Measurements from ENCODE around the gene SELL.

The SELL gene

GRCh38 chr1:169680377-169681019, 30.9 kb downstream of the SELL start:
- TF ChIP-seq SIN3A (IDR thresholded peaks at IDR 0.05; ENCODE audit: borderline replicate concordance, insufficient read depth, low read length) (no peak), TAF1 (IDR thresholded peaks at IDR 0.05; ENCODE audit: borderline replicate concordance, insufficient read depth, low read length) (no peak), REST (IDR thresholded peaks at IDR 0.05; ENCODE audit: insufficient read depth in 1 of 2, low read depth in 2 of 2, low read length in 2 of 2) (no peak), FOXP2 (optimal IDR thresholded peaks at IDR 0.05; ENCODE audit: borderline replicate concordance, extremely low read depth, extremely low read length, insufficient read depth) (no peak), POLR2AphosphoS5 (IDR thresholded peaks at IDR 0.05; ENCODE audit: low read depth, low read length) (no peak)

- TF ChIP-seq TAF1 (IDR thresholded peaks at IDR 0.05; ENCODE audit: borderline replicate concordance, insufficient read depth, low read length) (no peak), POLR2AphosphoS5 (IDR thresholded peaks at IDR 0.05; ENCODE audit: low read depth, low read length) (no peak), SIN3A (IDR thresholded peaks at IDR 0.05; ENCODE audit: borderline replicate concordance, insufficient read depth, low read length) (no peak), REST (IDR thresholded peaks at IDR 0.05; ENCODE audit: insufficient read depth in 1 of 2, low read depth in 2 of 2, low read length in 2 of 2) (no peak)
Measured at GRCh38 chr1:169679692-169680091, 31.7 kb downstream of the SELL start.

GRCh38 chr1:169676001-169676400, 35.4 kb downstream of the SELL start:
- TF ChIP-seq SIN3A (IDR thresholded peaks at IDR 0.05; ENCODE audit: borderline replicate concordance, insufficient read depth, low read length) (no peak), REST (IDR thresholded peaks at IDR 0.05; ENCODE audit: insufficient read depth in 1 of 2, low read depth in 2 of 2, low read length in 2 of 2) (no peak), TAF1 (IDR thresholded peaks at IDR 0.05; ENCODE audit: borderline replicate concordance, insufficient read depth, low read length) (no peak), POLR2AphosphoS5 (IDR thresholded peaks at IDR 0.05; ENCODE audit: low read depth, low read length) (no peak), FOXP2 (optimal IDR thresholded peaks at IDR 0.05; ENCODE audit: borderline replicate concordance, extremely low read depth, extremely low read length, insufficient read depth) (no peak)

GRCh38 chr1:169670836-169671235, 40.6 kb downstream of the SELL start:
- TF ChIP-seq POLR2AphosphoS5 (IDR thresholded peaks at IDR 0.05; ENCODE audit: low read depth, low read length) (no peak), SIN3A (IDR thresholded peaks at IDR 0.05; ENCODE audit: borderline replicate concordance, insufficient read depth, low read length) (no peak), TAF1 (IDR thresholded peaks at IDR 0.05; ENCODE audit: borderline replicate concordance, insufficient read depth, low read length) (no peak), FOXP2 (optimal IDR thresholded peaks at IDR 0.05; ENCODE audit: borderline replicate concordance, extremely low read depth, extremely low read length, insufficient read depth) (no peak)

GRCh38 chr1:169653873-169654272, 57.5 kb downstream of the SELL start:
- TF ChIP-seq FOXP2 (optimal IDR thresholded peaks at IDR 0.05; ENCODE audit: borderline replicate concordance, extremely low read depth, extremely low read length, insufficient read depth): no peak
- no peak for TF ChIP-seq REST (IDR thresholded peaks at IDR 0.05; ENCODE audit: insufficient read depth in 1 of 2, low read depth in 2 of 2, low read length in 2 of 2)
- no peak for TF ChIP-seq TAF1 (IDR thresholded peaks at IDR 0.05; ENCODE audit: borderline replicate concordance, insufficient read depth, low read length)
- no peak for TF ChIP-seq SIN3A (IDR thresholded peaks at IDR 0.05; ENCODE audit: borderline replicate concordance, insufficient read depth, low read length)
- TF ChIP-seq POLR2AphosphoS5 (IDR thresholded peaks at IDR 0.05; ENCODE audit: low read depth, low read length): no peak
